ENCODE data around the gene PXT1. TPM values are rescaled to one million over a fixed set of nuclear protein-coding genes. Genes with fewer than 3 reads are reported as not detected.
A peak's percentile ranks its signal among the peaks of the same experiment; 100 is the strongest.

Gene PXT1
- total RNA-seq, 8 experiments from 2014 or later: 0.05 to 0.87 (median 0.30) TPM

GRCh38 chr6:36340618-36341454, 101.8 kb downstream of the PXT1 start:
- in situ Hi-C loops (cut with MboI; ENCODE audit: low pct_unique_long_range_greater_than_20kb in 2 of 9, low sequenced_read_pairs in 9 of 9, unreplicated experiment in 9 of 9): no loop called here
- WGBS, 10 experiments: 0 to 76% (median 21%) methylated on average over 1 to 25 of the region's 36 CpGs; no CpG with 5 or more reads in 2 of the 10 experiments
- ATAC-seq (replicated peaks in 6 of 8): peak; percentile 78 to 97 (median 82)
- Histone ChIP-seq H3K27ac (no peak overlapping the region), H3K4me1 (replicated peaks in 1 of 2) (peaks cover 0 to 6% of the 10 kb centered on the region in 2 donors), H3K4me3 (no peak overlapping the region)

Other genes with a start within 250 kb of the PXT1 start
- 10 to 100 TPM in 7 of 8 experiments, 1 to 10 TPM in 1; 8.9 to 32.4 (median 15.9) TPM for gene BRPF3, start 246.1 kb downstream of the PXT1 start, total RNA-seq
- under 1 TPM in 5 of 8 experiments, not detected in 3; 0.07 to 0.56 (median 0.17) TPM for gene PNPLA1, start 172.8 kb downstream of the PXT1 start, total RNA-seq
- gene BNIP5, start 106.0 kb downstream of the PXT1 start, total RNA-seq: under 1 TPM in 5 of 8 experiments, not detected in 3; 0.05 to 0.45 (median 0.14) TPM
- gene ETV7, start 55.2 kb downstream of the PXT1 start, total RNA-seq: 10 to 100 TPM in 1 of 8 experiments, 1 to 10 TPM in 1, under 1 TPM in 4, not detected in 2; 0.29 to 10.8 (median 0.41) TPM
- 10 to 100 TPM; 27.8 to 68.1 (median 37.1) TPM for gene KCTD20, start 146 bp upstream of the PXT1 start, total RNA-seq
- 10 to 100 TPM; 15.1 to 42.3 (median 24.4) TPM for gene STK38, start 104.6 kb upstream of the PXT1 start, total RNA-seq
- 100 to 1,000 TPM; 105 to 374 (median 181) TPM for gene SRSF3, start 151.5 kb upstream of the PXT1 start, total RNA-seq
- 100 to 1,000 TPM in 5 of 8 experiments, 10 to 100 TPM in 3; 45.7 to 896 (median 172) TPM for gene CDKN1A, start 235.9 kb upstream of the PXT1 start, total RNA-seq